ENCODE data around the gene PDE3A. TPM values are rescaled to one million over a fixed set of nuclear protein-coding genes. Genes with fewer than 3 reads are reported as not detected.

PDE3A gene
- total and polyA plus RNA-seq, 2 experiments from 2014 or later: 11.1 to 61.6 TPM

DNA sequence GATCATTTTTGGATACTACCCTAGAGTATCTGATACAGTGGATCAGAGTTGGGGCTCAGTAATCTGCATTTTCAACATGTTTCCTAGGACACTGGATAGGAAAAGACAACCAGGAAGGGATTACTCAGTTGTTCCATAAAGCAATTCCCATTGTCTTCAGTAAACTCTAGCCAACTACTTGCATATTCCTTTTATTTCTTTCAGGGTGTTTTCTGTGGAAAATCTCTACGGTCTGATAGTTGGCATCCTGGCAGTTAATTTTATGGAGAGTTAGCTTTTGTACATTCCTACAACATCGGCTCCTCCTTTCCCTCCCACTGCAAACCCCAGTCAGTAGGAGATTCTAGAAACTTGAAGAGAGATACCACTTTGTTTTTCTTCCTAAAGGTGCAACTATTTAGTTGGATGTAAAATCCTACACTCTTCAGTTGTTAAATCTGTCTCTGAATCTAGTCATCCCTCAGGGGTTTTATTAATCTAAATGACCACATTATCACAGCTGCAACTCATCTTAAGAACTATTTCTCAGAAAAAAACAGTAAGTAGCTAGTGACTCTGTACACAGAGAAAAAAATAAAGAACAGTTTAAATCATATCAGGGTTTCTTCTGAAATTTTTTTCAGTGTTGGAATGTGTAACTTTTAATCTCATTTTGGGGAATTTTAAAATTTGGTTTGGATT is 103.9 kb downstream of the PDE3A start:
- Histone ChIP-seq H3K4me3 (no peak overlapping the region), H3K27ac (no peak overlapping the region), H3K27me3 (no peaks in the 10 kb centered on the region), H3K4me1 (ENCODE audit: insufficient read depth) (no peaks in the 10 kb centered on the region), H3K79me2 (peaks cover 45% of the 10 kb centered on the region), H3K9me2 (replicated peaks; ENCODE audit: insufficient read depth) (no peaks in the 10 kb centered on the region), H3K36me3 (replicated peaks; ENCODE audit: insufficient read depth, low read depth) (no peaks in the 10 kb centered on the region), H4K20me1 (ENCODE audit: insufficient read depth, poor library complexity, severe bottlenecking) (no peaks in the 10 kb centered on the region), H3K9me3 (ENCODE audit: low read depth) (no peaks in the 10 kb centered on the region), H3K4me2 (no peak overlapping the region), H2AFZ (no peak overlapping the region)
- 54% methylated on average over 2 of the region's 2 CpGs for WGBS (ENCODE audit: low lambda C conversion rate, missing lambda C conversion rate)
- DNase-seq (ENCODE audit: low spot score): no peak
- TF ChIP-seq EZH2 (IDR thresholded peaks at IDR 0.05; ENCODE audit: borderline replicate concordance): no peak
- TF ChIP-seq, protein P1, sequence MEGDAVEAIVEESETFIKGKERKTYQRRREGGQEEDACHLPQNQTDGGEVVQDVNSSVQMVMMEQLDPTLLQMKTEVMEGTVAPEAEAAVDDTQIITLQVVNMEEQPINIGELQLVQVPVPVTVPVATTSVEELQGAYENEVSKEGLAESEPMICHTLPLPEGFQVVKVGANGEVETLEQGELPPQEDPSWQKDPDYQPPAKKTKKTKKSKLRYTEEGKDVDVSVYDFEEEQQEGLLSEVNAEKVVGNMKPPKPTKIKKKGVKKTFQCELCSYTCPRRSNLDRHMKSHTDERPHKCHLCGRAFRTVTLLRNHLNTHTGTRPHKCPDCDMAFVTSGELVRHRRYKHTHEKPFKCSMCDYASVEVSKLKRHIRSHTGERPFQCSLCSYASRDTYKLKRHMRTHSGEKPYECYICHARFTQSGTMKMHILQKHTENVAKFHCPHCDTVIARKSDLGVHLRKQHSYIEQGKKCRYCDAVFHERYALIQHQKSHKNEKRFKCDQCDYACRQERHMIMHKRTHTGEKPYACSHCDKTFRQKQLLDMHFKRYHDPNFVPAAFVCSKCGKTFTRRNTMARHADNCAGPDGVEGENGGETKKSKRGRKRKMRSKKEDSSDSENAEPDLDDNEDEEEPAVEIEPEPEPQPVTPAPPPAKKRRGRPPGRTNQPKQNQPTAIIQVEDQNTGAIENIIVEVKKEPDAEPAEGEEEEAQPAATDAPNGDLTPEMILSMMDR (IDR thresholded peaks at IDR 0.05; ENCODE audit: poor library complexity): no peak
- TF ChIP-seq EZH2phosphoT487 (IDR thresholded peaks at IDR 0.05; ENCODE audit: low read depth, severe bottlenecking, unreplicated experiment): no peak

DNA sequence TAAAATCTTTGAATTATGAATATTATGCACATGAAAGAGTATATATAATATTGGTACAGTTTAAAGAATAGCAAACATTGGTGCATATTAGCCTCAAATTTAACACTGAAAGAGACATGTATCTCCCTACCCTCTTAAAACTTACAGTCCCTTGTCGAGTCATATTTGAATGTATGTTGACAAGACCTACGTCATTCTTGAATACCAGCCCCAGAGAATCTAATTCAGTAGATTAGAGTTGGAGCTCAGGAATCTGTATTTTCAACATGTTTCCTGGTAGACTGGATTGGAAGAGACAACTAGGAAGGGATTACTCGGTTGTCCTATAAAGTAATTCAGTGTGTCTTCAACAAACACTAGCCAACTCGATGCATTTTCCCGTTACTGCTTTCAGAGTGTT is 104.8 kb downstream of the PDE3A start:
- peaks cover 42% of the 10 kb centered on the region for H3K79me2 ChIP-seq
- DNase-seq (ENCODE audit: low spot score): no peak
- no peaks in the 10 kb centered on the region for H3K9me3 ChIP-seq (ENCODE audit: low read depth)
- no peaks in the 10 kb centered on the region for H3K36me3 ChIP-seq (replicated peaks; ENCODE audit: insufficient read depth, low read depth)
- TF ChIP-seq, protein P1 (IDR thresholded peaks at IDR 0.05; ENCODE audit: poor library complexity): no peak
- TF ChIP-seq EZH2 (IDR thresholded peaks at IDR 0.05; ENCODE audit: borderline replicate concordance): no peak
- no peak for TF ChIP-seq EZH2phosphoT487 (IDR thresholded peaks at IDR 0.05; ENCODE audit: low read depth, severe bottlenecking, unreplicated experiment)
- no peak overlapping the region for H3K4me3 ChIP-seq
- 95% methylated on average over 5 of the region's 5 CpGs for WGBS (ENCODE audit: low lambda C conversion rate, missing lambda C conversion rate)
- no peaks in the 10 kb centered on the region for H4K20me1 ChIP-seq (ENCODE audit: insufficient read depth, poor library complexity, severe bottlenecking)
- no peak overlapping the region for H2AFZ ChIP-seq
- no peaks in the 10 kb centered on the region for H3K4me1 ChIP-seq (ENCODE audit: insufficient read depth)
- no peaks in the 10 kb centered on the region for H3K27me3 ChIP-seq
- H3K27ac ChIP-seq: no peak overlapping the region
- no peaks in the 10 kb centered on the region for H3K9me2 ChIP-seq (replicated peaks; ENCODE audit: insufficient read depth)
- H3K4me2 ChIP-seq: no peak overlapping the region

DNA sequence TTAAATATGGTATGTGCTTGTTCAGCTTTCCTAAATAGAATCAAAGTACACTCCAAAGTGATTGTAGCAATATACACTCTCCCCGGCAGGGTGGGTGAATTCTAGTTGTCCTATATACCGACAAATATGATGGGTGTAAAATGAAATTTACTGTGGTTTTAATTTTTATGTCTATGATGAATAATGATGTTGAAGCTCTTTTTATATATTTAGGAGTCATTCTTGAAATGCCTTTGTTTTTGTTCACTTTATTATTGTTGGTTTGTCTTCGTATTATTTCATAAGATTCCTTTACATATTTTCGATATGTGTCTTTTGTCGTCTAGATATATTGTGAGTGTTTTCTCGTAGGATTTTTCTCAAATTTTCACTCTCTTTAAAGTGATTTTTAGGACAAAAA is 105.7 kb downstream of the PDE3A start:
- Histone ChIP-seq H3K4me2 (no peak overlapping the region), H3K4me3 (no peak overlapping the region), H4K20me1 (ENCODE audit: insufficient read depth, poor library complexity, severe bottlenecking) (no peaks in the 10 kb centered on the region), H3K27me3 (no peaks in the 10 kb centered on the region), H3K9me3 (ENCODE audit: low read depth) (no peaks in the 10 kb centered on the region), H3K27ac (no peak overlapping the region), H3K9me2 (replicated peaks; ENCODE audit: insufficient read depth) (no peaks in the 10 kb centered on the region), H2AFZ (no peak overlapping the region), H3K36me3 (replicated peaks; ENCODE audit: insufficient read depth, low read depth) (no peaks in the 10 kb centered on the region), H3K79me2 (peaks cover 44% of the 10 kb centered on the region), H3K4me1 (ENCODE audit: insufficient read depth) (no peaks in the 10 kb centered on the region)
- DNase-seq (ENCODE audit: low spot score): no peak
- WGBS (ENCODE audit: low lambda C conversion rate, missing lambda C conversion rate): 98% methylated on average over 6 of the region's 6 CpGs
- no peak for TF ChIP-seq EZH2 (IDR thresholded peaks at IDR 0.05; ENCODE audit: borderline replicate concordance)
- TF ChIP-seq, protein P1 (IDR thresholded peaks at IDR 0.05; ENCODE audit: poor library complexity): no peak
- TF ChIP-seq EZH2phosphoT487 (IDR thresholded peaks at IDR 0.05; ENCODE audit: low read depth, severe bottlenecking, unreplicated experiment): no peak

All from hepatocyte (in vitro differentiated cells).